Transverse colon (tissue), 4 donors: Measurements from ENCODE around the gene PZP. TPM values are rescaled to one million over a fixed set of nuclear protein-coding genes. Genes with fewer than 3 reads are reported as not detected.
"Not testable (repeated sequence)": the region's sequence is repeated elsewhere in the genome, so short reads cannot be mapped to it uniquely, and the experiment has no call there.

Experiments used
- DNase-seq: peaks from one replicate; pipeline ENCODE4 v3.0.0-alpha.2; 2019
- H3K27ac ChIP-seq, 4 donors: fragments of 200-600 bp; sonication (generic); 2 replicates each; pipeline ENCODE4 v1.5.1; 2016 to 2018; ENCODE audit warnings: inconsistent platforms in 4 of 4
- H3K27me3 ChIP-seq: fragments of 200-600 bp; sonication (generic); 2 replicates; pipeline ENCODE4 v1.5.1; 2017; ENCODE audit warnings: inconsistent platforms
- H3K36me3 ChIP-seq, 4 donors: fragments of 200-600 bp; sonication (generic); 2 replicates each; pipeline ENCODE4 v1.5.1; 2017 to 2019; ENCODE audit warnings: inconsistent platforms in 4 of 4
- H3K4me1 ChIP-seq, 4 donors: fragments of 200-600 bp; sonication (generic); 2 replicates each; pipeline ENCODE4 v1.5.1; 2017 to 2020; ENCODE audit warnings: inconsistent platforms in 4 of 4
- H3K4me3 ChIP-seq, 4 donors: fragments of 200-600 bp; sonication (generic); 1 replicate in 1 of 4; 2 replicates in 3 of 4; pipeline versions ENCODE4 v1.5.1 to v1.6.1; 2017 to 2019; ENCODE audit warnings: inconsistent platforms in 4 of 4
- H3K9me3 ChIP-seq, 2 donors: fragments of 200-600 bp; sonication (generic); 2 replicates each; pipeline ENCODE4 v1.5.1; 2017 to 2019; ENCODE audit warnings: inconsistent platforms in 2 of 2
- EP300 ChIP-seq: sonication (generic); formaldehyde crosslinking; IDR thresholded peaks from one replicate; pipeline ENCODE4 v1.6.1; 2017; ENCODE audit warnings: antibody characterized with exemption, low read depth
- POLR2A ChIP-seq: fragments of 450-650 bp; IDR thresholded peaks from one replicate; pipeline ENCODE4 v1.6.1; 2016; ENCODE audit warnings: antibody characterized with exemption, mild to moderate bottlenecking, moderate library complexity
- POLR2AphosphoS5 ChIP-seq, 3 donors: sonication (generic); formaldehyde crosslinking; IDR thresholded peaks; one replicate each; pipeline ENCODE4 v1.6.1; 2016; ENCODE audit warnings: antibody characterized with exemption in 3 of 3
- WGBS, 2 donors: methylation state at CpG; one replicate each; pipeline ENCODE4 v1.1.5; 2018; ENCODE audit warnings: low coverage in 1 of 2; 5-methylcytosine and 5-hydroxymethylcytosine counted together
- in situ Hi-C, 4 donors: fragments of 200-750 bp; cut with MboI; loops; one replicate each; pipeline versions ENCODE4 v1.15.0 to v1.15.1; 2017; ENCODE audit warnings: low sequenced_read_pairs in 3 of 4, low pct_ligation_motif_present in 1 of 4, low pct_unique_long_range_greater_than_20kb in 1 of 4
- intact Hi-C: fragments of 100-400 bp; cut with DNase I; formaldehyde crosslinking; loops from one replicate; pipeline ENCODE4 v1.15.1; 2023; ENCODE audit warnings: low total_unique reads
- total RNA-seq, 4 donors: library from RNA; depleted of rRNA; stranded (reverse); fragments of >200 nt; gene quantifications; one replicate each; pipeline ENCODE4 v1.1.0, GENCODE V29; 2016
- TF ChIP-seq, protein P1 (sequence below), 5 experiments: fragments of 200-600 bp in 3 of 5; fragments of 450-650 bp in 2 of 5; sonication (generic) in 3 of 5; IDR thresholded peaks; 1 replicate in 2 of 5; 2 replicates in 3 of 5; pipeline ENCODE4 v1.5.1; 2016 to 2017; ENCODE audit warnings: antibody characterized with exemption in 5 of 5, inconsistent platforms in 3 of 5, mild to moderate bottlenecking in 2 of 5, moderate library complexity in 1 of 5

Gene PZP
- total RNA-seq, 4 donors from 2014 or later: not detected

DNA sequence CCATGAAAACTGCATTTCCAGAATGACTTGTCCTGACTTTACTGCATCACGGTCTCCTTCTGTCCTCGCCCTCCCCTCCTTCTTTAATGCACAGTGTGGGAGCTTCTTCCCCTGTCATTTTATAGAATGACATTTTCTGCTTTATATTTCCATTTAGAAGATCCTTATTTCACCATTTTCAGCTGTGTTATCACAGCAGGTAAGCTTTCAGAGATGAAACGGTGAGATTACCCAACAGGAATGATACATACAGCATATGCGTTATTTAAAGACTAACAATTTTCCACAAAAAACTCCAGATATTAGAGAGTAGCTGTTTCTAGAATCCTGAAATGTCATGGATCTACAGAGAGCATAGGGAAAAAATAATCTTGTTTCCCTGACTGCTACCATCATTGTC is 27.3 kb upstream of the PZP start:
- intact Hi-C loops (no loop called here), in situ Hi-C loops (no loop called here)
- TF ChIP-seq, protein P1, sequence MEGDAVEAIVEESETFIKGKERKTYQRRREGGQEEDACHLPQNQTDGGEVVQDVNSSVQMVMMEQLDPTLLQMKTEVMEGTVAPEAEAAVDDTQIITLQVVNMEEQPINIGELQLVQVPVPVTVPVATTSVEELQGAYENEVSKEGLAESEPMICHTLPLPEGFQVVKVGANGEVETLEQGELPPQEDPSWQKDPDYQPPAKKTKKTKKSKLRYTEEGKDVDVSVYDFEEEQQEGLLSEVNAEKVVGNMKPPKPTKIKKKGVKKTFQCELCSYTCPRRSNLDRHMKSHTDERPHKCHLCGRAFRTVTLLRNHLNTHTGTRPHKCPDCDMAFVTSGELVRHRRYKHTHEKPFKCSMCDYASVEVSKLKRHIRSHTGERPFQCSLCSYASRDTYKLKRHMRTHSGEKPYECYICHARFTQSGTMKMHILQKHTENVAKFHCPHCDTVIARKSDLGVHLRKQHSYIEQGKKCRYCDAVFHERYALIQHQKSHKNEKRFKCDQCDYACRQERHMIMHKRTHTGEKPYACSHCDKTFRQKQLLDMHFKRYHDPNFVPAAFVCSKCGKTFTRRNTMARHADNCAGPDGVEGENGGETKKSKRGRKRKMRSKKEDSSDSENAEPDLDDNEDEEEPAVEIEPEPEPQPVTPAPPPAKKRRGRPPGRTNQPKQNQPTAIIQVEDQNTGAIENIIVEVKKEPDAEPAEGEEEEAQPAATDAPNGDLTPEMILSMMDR (IDR thresholded peaks at IDR 0.05): no peak
- TF ChIP-seq EP300 (no peak), POLR2AphosphoS5 (IDR thresholded peaks at IDR 0.05) (no peak), POLR2A (no peak)
- Histone ChIP-seq H3K36me3 (no peaks in the 10 kb centered on the region), H3K4me3 (no peak overlapping the region), H3K27me3 (no peaks in the 10 kb centered on the region), H3K9me3 (no peaks in the 10 kb centered on the region), H3K27ac (no peak overlapping the region), H3K4me1 (no peaks in the 10 kb centered on the region)
- 92% methylated on average over 4 of the region's 4 CpGs for WGBS, 2 donors
- DNase-seq: no peak

- no peak for DNase-seq
- Histone ChIP-seq H3K36me3 (no peaks in the 10 kb centered on the region), H3K4me1 (no peaks in the 10 kb centered on the region), H3K9me3 (no peaks in the 10 kb centered on the region), H3K27me3 (no peaks in the 10 kb centered on the region), H3K4me3 (no peak overlapping the region), H3K27ac (no peak overlapping the region)
- peak in 2 of 3 donors; percentile 25 to 36 for TF ChIP-seq POLR2AphosphoS5 (IDR thresholded peaks at IDR 0.05)
- no peak for TF ChIP-seq EP300
- in situ Hi-C loops (no loop called here), intact Hi-C loops (no loop called here)
- 64 to 74% methylated on average over 8 of the region's 8 CpGs for WGBS, 2 donors
Measured at GRCh38 chr12:9227950-9228349, 19.8 kb upstream of the PZP start.

DNA sequence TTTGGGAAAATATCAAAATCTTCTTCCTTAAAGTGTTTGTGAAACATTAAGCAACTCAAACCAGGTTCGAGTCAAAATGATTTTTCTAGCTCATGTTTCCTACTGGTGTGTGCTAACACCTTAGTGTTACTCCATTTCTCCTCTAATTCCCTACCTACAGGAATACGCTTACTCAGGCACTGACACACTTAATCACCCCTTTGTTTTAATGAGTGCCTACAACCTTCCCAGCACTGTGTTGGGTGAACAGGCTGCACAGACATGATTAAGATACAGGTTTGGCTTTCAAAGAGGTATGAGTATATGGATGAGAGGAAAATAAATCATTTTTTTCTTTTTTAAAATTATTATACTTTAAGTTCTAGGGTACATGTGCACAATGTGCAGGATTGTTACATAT is 15.6 kb upstream of the PZP start:
- H3K4me1 ChIP-seq: no peaks in the 10 kb centered on the region
- 85 to 94% methylated on average over 2 of the region's 2 CpGs for WGBS, 2 donors
- no peak overlapping the region for H3K27ac ChIP-seq
- in situ Hi-C loops (no loop called here), intact Hi-C loops (no loop called here)
- TF ChIP-seq, protein P1 (IDR thresholded peaks at IDR 0.05): no peak
- TF ChIP-seq POLR2A (no peak), POLR2AphosphoS5 (IDR thresholded peaks at IDR 0.05) (no peak), EP300 (no peak)
- DNase-seq: no peak
- no peaks in the 10 kb centered on the region for H3K9me3 ChIP-seq
- no peaks in the 10 kb centered on the region for H3K36me3 ChIP-seq
- H3K4me3 ChIP-seq: no peak overlapping the region
- no peaks in the 10 kb centered on the region for H3K27me3 ChIP-seq

- Histone ChIP-seq H3K9me3 (no peaks in the 10 kb centered on the region), H3K27ac (no peak overlapping the region), H3K4me1 (no peaks in the 10 kb centered on the region), H3K36me3 (no peaks in the 10 kb centered on the region), H3K27me3 (no peaks in the 10 kb centered on the region), H3K4me3 (no peak overlapping the region)
- no peak for TF ChIP-seq POLR2A
- TF ChIP-seq POLR2AphosphoS5 (IDR thresholded peaks at IDR 0.05): peak in 1 of 3 donors; percentile 34
- TF ChIP-seq, protein P1 (IDR thresholded peaks at IDR 0.05): no peak
- no peak for TF ChIP-seq EP300
- WGBS, 2 donors: 18 to 22% methylated on average over 1 of the region's 1 CpG
- DNase-seq: no peak
- intact Hi-C loops: no loop called here
- in situ Hi-C loops: no loop called here
Measured at GRCh38 chr12:9221483-9221882, 13.3 kb upstream of the PZP start.

- H3K36me3 ChIP-seq, intact Hi-C loops, H3K9me3 ChIP-seq, H3K4me1 ChIP-seq, in situ Hi-C loops, DNase-seq, H3K27ac ChIP-seq, H3K4me3 ChIP-seq, H3K27me3 ChIP-seq: not testable (repeated sequence)
- 73 to 78% methylated on average over 3 to 9 of the region's 9 CpGs for WGBS, 2 donors
Measured at GRCh38 chr12:9221011-9221410, 12.8 kb upstream of the PZP start.
